T-helper 1 cell (primary cell): ENCODE results near the gene NUP93.

Experiments
- DNase-seq, 5 donors: peaks; one replicate each; pipeline ENCODE4 v3.0.0-alpha.2; 2012 to 2020

Gene NUP93

DNA sequence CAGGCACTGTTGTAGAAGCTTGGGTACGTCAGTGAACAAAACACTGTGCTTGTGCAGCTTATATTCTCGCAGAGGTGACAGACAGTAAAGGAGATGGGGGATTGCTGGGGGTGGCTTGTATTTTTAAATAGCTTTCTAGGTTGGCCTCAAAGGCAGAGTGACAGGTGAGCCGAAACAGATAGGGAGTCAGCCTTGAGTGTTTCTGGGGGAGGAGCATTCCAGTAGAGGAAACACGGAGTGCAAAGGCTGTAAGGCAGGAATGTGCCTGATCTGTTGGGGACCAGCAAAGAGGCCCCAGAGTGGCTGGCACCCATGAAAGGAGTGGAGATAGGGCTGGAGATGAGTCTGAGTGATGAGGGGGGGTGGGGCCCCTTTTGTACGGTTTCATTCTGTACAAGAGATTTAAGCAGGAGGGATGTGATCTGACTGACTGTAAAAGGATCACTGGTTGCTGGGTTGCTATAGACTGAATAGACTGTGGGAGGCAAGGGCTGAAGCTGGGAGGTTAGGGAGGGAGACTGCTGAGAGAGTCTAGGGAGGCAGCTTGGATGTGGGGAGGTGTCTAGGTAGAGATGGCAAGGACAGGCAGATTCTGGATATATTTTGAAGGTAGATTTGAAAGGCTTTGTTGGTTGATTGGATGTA, 15.2 kb downstream of the NUP93 start:
- DNase-seq = no peak

DNA sequence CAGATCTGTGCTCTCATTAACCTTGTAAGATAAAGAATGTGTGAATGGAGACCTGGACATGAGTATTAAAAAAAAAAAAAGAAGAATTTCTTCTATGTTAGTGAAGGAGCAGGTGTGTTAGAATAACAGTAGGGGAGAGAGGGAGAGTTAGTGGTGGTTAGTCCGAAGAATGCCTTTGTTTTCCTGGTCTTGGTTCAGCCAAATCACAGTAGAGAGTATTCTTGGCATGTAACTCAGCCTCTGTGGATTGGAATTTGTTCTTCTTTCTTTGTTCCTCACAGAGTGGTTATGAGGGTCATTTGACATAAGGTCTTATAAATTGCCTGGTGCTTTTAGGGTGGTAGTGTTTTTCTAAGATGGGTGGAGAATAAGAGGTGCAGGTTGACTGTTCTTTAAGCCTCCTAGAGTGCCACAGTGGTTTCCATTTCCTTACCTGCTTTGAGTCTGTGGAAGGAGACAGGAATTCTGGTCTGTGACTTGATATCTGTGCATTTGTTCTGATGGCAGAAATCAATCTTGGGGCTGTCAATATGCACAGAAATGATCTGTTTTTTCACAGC, 17.6 kb downstream of the NUP93 start:
- no peak for DNase-seq

DNA sequence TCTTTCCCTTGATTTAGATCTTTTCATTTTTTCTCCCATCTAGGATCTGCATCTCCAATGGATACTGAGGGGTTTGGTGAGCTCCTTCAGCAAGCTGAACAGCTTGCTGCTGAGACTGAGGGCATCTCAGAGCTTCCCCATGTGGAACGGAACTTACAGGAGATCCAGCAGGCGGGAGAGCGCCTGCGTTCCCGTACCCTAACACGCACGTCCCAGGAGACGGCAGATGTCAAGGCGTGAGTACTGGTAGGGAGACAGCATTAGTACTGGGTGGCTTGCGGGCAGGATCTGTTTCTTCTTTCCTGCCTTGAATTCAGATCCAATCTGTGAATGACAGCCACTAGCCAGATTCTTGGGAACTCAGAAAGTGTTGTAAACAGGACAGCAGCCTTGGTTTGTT, 18.3 kb downstream of the NUP93 start:
- DNase-seq = no peak

DNA sequence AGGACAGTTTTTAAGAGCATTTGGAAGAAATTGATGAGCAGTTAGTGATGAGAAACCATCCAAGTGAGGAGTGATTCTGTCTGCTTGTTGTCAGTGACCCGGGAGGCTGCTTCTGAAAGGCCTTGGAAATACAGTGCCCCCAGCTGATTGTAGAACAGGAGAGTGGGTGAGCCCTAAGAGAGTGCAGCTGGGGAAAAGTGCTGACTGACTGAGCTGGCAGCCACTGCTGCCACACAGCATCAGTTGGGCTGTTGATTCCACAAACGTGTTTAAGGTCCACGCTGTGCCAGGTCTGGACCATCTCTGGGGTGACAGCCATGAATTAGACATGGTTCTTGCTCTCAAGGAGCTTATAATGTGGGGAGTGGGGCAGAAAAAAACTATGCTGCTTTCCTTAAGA, 18.9 kb downstream of the NUP93 start:
- no peak for DNase-seq

DNA sequence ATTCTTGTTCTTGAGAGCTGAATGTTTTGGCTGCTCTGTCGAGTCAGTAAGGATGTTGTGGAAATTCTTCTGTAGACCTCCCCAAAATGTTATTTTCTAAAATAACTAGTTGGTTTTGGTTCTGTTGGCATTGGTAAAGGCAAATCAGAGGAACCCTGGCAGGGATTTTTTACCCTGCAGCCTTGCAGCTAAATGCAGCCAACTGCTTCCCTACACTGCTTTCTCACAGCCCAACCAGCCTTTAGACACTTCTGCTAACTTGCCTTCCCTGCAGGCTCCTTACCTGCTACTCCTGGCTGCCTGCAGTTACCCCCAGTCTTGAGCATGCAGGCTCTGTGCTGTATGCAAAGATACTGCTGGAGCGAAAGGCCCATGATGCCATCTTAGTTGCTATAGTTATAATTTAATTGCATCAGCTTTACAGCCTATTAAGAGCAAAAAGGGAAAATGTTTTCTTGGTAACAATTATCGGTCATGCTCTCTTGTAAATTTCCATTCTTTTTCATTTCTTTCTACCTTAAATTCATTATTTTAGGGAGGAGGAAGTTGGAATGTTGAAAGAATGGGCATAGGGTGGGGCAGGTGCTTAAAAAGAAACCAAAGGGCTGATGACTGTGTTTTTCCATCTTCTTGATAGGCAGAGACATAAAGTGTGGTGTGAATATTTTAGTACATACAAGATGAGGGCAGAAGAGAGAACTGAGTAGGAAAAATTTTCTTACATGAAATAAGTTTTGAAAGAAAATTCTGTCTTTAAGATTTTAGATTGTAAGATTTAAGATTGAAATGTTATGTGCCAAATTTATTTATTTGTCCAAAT, 20.0 kb downstream of the NUP93 start:
- no peak for DNase-seq

DNA sequence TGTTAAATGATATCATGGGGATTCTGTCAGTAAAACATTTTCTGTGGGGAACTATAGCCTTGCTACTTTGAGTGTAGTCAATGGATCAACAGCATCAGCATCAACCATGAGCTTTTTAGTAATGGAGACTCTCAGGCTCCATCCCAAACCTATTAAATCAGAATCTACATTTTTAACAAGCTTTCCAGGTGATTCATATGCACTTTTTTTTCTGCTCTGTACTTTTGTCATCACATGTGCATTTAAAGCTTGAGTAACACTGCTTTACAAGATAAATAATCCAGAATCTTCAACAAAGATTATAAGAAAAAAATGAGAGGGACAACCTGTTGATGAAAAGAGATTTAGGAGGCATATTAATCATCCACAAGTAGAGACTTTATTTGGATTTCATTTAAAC, 23.5 kb downstream of the NUP93 start:
- DNase-seq = no peak

DNA sequence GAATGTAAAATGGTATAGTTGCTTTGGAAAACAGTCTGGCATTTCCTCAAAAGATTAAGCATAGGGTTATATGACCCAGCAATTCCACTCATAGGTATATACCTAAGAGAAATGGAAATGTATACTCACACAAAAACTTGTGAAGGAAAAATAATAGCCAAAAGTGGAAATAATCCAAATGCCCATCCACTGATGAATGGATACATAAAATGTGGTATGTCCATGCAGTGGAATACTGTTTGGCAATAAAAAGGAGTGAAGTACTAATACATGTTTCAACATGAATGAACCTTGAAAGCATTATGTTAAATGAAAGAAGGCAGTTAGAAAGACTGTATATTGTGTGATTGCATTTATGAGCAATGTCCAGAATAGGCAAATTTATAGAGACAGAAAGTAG, 25.1 kb downstream of the NUP93 start:
- no peak for DNase-seq

DNA sequence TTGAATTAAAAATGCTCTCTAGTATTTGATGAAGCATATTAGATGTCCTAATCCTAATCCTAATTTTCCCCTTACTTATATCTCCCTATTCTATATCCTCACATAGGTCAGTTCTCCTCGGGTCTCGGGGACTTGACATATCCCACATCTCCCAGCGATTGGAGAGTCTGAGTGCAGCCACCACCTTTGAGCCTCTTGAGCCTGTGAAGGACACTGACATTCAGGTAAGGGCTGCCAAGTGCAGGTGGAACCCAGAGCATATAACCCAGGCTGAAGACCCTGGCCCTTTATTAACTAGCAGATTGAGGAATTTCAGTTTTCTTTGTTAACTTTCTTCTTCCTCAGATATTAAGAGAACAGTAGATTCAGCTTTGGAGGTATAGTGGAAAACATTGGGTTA, 28.5 kb downstream of the NUP93 start:
- no peak for DNase-seq

DNA sequence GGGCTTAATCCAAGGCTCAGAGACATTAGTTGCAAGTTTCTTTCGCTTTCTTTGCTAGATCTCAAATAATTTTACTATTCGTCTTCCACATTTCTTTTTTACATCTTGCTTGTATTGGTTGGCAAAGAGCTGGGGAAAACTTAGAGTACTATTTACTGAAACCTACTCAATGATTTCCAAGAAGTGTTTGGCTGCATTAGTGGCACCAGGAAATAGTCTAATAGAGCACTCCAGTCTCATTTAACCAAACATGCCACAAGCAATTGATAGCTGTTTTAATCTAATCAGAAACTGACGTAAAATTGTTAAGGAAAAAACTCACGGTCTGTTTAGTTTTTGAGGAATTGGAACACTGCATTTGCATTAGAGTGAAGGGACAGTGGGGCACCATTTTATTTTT, 29.0 kb downstream of the NUP93 start:
- no peak for DNase-seq

DNA sequence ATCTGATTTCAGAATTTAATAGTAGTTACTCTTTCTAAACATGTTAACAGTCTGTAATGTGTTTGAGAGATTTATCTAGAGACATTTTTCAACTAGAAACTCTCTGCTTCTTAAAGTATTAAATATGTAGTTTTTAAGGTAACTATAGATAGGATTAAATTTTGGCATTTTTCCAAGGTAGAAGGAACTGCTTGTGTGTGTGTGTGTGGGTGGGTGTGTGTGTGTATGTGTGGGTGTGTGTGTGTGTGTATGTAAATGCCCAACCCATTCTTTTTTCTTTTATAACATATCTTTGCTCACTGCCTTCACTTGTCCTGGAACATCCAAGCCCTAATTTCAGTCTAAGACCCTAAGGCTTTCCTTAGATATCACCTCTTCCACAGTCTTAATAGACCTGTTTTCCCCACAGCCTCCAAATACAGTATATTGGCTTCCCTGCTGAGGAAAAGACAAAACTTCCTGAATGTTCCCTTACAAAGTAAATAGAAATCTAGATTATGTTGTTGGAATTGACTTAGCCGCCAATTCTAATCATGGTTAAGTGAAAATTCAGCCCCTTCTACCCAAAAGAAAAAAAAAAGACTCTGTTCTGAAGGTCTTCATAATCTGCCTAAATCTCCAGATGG, 33.5 kb downstream of the NUP93 start:
- DNase-seq = no peak

DNA sequence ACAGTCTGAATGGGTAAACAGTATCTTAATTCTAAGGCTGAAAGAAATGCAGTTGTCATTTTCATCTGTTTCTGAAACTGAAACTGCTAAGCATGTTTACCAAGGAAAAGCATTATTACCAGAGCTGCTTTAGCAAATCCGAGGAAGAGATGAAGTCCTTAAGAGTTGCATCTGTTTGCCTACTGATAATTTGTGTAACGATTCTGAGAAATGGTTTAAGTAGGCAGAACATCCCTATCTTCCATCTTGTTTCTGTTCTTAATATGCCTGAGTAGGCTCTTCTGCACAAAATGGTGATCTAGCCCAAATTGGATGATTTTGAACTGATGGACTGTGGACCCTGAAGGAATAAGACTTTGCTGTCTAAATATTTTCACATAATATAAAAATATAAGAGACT, 34.9 kb downstream of the NUP93 start:
- peak in 1 of 5 donors; percentile 21 for DNase-seq

DNA sequence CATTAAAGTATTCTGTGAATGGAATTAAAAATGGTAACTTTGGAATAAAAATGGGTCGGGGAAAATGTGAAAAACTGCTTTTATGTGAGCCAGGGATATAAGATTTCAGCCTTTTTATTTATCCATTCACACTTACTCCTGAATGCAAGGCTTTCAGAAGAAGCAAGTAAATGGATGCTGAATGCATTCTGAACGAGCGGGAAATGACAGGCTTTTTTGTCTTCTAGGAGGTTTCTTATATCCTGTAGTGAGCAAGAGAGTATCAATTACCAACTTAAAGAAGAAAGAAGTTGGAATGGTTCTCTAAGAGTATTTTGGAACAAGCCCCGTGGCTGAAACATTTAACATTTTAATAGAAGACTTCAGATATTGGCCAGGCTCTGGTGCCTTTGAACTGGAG, 36.0 kb downstream of the NUP93 start:
- DNase-seq = no peak

DNA sequence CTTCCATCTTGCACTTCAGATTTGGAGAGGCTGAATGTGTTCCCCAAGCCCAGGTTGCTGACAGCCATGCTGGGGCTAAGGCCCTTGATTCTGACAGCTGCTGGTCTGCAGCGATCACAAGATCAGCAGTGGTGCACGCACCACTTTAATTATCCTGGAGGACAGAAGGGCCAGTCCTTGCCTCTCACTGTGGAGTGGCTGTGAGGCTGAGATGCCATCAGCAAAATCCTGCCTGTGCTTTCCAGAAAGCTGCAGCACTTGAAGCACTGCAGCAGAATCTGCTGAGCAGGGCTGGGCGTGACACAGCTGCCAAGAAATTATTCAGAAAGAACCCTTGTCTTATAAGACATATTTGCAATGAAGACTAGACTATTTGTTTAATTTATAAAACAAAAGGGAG, 37.1 kb downstream of the NUP93 start:
- no peak for DNase-seq

DNA sequence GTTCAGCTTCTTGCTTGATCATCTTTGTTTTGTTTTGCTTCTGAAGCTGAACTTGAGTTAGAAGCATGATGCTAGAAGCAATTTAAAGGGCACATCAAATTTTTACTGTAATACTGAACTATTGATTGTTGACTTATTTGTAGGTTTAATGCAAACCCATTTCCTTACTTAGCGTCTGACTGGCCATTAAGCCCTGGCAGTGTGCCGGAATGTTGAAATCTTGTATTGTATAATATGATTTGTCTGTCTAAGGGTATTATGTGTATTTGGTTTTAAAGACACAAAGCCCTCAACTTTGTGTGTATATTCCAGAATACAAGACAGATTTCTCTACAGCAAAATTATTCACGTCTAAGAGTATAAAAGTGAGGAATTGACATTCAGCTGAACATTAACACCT, 39.7 kb downstream of the NUP93 start:
- DNase-seq = no peak

DNA sequence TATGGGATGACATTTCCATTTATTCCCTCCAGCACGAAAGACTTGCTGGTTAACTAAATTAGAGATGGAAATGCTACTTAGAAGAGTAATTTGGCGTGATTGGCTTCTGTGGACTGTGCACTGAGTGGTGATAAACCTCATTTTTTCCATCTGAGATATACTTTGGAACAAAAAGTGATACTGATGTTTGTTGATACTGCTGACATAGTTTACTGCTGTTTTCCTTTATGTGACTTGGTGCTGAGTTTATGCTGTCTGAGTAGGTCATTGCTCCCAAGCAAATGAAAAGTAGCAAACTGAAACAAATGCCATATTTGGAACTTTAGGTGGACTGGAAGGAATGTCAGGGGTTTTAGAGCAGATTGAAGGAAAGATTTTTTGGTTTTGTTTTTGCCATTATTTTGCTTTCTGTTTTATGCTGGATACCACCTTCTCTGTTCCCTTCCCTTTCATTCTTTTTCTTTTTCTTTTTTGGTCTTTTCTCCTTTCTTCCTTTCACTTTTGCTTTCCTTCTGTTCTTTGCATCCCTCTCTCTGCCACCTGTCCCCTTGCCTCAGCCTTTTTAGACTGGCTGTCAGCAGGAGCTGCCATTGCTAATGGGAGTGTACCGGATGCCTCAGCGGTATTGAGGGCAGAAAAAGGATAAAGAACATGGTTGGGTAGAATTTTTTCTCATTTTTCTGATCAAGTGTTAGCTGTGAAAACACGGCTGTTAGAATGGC, 41.8 kb downstream of the NUP93 start:
- DNase-seq = no peak

DNA sequence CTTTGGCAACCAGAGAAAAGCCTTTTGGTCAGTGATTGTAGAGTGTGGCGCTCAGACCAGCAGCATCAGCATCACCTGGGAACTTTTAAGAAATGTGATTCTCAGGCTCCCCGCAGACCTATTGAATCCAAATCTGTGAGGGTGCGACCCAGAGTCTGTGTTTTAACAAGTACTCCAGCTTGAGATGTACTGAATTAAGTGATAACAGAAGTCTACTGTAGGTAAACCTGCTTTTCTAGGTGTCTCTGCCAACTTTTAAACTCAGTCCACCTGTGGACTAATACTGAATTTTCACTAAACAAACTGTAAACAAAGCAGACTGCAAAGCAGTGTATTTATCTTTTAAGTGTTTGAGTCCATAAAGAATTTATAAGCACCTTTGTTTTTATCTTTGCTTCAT, 43.6 kb downstream of the NUP93 start:
- no peak for DNase-seq

DNA sequence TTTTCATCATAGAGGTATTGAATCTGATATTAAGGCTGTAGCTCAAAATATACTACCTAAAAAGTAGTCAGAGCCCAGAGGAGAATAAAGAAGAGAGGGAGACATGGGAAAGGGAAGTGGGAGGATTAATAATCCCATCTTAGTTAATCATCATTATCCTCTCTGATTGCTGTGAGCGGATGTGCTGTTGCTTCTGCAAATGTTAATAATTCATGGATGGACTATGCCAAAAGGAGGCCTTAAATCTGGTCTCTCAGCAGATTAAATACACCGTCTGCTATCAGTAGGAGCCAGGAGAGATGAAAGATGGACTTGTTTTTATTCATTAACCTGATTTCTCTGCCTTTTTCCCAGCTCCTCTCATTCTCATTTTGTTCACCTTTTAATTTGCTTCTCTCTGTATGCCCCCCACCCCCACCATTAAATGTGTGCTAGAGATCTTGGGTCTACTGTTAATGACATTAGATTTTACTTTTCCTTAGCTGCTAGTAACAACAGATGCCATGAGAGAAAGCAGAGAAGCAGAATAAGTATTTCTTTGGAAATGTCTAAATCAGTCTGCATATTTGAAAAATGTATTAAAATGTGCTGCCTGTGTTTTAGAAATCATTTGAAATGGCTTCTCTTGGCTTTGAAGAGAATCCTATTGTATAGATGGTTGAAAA, 44.2 kb downstream of the NUP93 start:
- no peak for DNase-seq

DNA sequence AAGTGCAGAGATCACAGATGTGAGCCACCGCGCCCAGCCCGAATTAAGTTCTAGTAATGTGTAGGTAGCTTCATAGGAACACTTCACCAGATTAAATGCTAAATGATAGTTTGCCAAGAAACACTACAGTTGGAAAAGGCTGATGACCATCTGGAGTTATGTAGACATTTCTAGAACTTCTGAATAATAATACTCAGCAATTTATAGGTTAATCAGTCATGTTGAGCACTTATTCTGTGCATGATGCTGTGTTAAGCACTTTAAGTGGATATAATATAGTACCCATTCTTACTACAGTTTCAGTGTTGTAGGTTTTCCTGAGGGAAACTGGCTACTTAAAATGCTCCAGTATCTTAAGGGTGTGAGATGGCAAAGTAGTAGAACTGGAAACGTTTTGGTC, 45.2 kb downstream of the NUP93 start:
- no peak for DNase-seq

DNA sequence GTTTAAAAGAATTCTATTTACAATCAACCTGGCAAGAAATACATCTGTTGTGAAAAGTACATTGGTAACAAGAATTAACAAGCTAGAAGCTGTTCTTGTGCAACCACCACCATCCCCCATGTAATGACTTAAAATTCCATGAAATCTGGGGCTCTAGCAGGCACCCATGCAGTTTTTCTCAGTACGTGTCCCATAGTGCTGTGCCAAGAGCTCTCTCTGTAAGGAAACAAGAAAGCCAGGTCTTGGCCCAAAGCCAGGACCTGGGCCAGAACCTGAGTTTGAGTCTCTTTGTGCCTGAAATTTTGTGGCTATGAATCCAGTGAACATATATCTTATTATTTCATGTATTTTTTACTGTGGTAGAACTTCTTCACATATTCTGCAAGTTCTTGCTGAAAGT, 46.6 kb downstream of the NUP93 start:
- no peak for DNase-seq

DNA sequence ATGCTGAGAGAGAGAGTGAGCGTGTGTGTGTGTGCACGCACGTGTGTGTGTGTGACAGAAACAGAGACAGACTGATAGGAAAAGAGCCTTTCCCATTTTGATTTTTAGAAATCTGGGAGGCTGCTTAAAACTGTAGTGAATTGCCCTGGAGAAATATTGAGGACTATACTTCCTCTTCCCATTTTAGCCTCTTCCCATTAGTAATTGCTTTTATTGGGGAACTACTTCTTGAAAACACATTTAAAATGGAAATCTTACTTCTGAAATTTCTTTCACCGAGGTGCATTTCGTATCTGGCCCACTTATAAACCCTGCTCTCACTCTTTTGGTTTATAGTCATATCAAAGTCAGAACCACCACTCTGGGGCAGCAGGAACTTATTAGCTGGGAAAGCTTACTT, 47.1 kb downstream of the NUP93 start:
- DNase-seq = no peak

DNA sequence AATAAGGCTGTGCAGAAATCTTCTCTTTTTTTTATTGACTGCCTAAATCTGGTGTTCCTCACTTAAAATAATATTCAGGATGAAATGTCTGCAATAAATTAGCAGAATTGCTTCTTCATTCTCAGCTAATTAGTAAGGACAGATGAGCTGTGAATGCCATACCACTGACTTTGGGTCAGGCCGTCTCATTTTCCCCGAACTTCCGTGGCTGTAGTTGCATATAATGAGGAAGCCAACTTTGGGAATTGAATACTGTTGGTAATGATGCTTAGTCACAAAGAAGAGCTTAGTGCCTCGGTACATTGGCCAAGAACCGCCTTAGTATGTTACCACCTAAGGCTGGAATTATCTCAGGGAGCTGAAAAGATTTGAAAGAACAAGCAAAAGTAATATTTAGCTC, 47.6 kb downstream of the NUP93 start:
- no peak for DNase-seq

DNA sequence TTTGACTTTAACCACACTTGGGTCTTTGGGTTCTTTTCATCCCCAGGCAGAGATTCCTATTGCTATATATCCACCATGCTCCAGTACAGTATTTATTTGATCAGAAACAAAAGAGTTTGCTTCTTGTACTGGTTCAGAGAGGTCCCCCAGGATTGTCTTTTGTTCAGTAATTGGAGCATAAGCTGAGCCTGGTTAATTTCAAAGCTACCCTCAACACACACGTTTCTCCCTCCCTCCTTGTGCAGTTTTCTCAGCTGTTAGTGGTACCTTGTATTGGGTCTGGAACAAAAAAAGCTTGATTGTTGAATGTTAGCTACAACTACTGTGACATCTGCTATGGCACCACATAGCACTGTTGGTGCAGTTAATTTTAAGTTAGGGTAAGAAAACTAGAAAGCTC, 50.0 kb downstream of the NUP93 start:
- DNase-seq = no peak

DNA sequence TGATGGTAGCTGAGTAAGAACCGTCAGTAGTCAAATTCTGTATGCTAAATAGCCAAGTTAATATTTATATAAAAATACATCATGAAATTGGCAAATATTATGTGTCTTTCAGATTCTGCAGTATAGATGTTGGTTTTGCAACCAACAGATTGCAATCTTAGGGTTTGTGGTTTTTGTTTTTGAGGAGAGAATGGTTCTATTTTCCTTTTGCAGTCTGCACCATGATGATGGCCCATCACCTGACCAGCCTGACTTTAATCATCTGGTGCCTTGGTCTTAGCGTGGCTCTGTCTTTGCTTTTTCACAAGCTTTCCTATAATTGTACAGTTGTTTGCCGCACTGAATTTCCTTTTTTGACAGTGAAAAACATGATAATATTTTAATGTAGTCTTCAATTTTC, 50.7 kb downstream of the NUP93 start:
- DNase-seq = peak in 1 of 5 donors; percentile 34
